MM.1S (cell line): ENCODE data around the gene WBP1.

Experiments
- DNase-seq: peaks from one replicate; pipeline ENCODE4 v3.0.0-alpha.2; 2015
- H2AFZ ChIP-seq: fragments of 300-600 bp; sonication (generic); 2 replicates; pipeline ENCODE4 v1.6.0; 2016; ENCODE audit warnings: antibody characterized with exemption, low read length
- H3F3A ChIP-seq: fragments of 300-600 bp; sonication (generic); 2 replicates; pipeline ENCODE4 v1.6.1; 2016; ENCODE audit warnings: mild to moderate bottlenecking, antibody characterized with exemption, low read length, moderate library complexity, mixed read lengths; ENCODE audit not compliant: insufficient read depth
- H3K27ac ChIP-seq: fragments of 300-600 bp; sonication (generic); 2 replicates; pipeline ENCODE4 v1.5.1; 2016; ENCODE audit warnings: mild to moderate bottlenecking, low read length
- H3K27me3 ChIP-seq: fragments of 300-600 bp; sonication (generic); replicated peaks from 2 replicates; pipeline ENCODE4 v1.6.0; 2016; ENCODE audit warnings: low read length; ENCODE audit not compliant: insufficient read depth
- H3K36me3 ChIP-seq: fragments of 300-600 bp; sonication (generic); replicated peaks from 2 replicates; pipeline ENCODE4 v1.6.1; 2016; ENCODE audit warnings: mild to moderate bottlenecking, low read length, mixed read lengths; ENCODE audit not compliant: insufficient read depth
- H3K4me1 ChIP-seq: fragments of 300-600 bp; sonication (generic); 2 replicates; pipeline ENCODE4 v1.6.1; 2016; ENCODE audit warnings: low read length, mixed read lengths
- H3K4me2 ChIP-seq: fragments of 300-600 bp; sonication (generic); 2 replicates; pipeline ENCODE4 v1.6.0; 2016; ENCODE audit warnings: low read depth, low read length
- H3K4me3 ChIP-seq: fragments of 300-600 bp; sonication (generic); 2 replicates; pipeline ENCODE4 v1.5.1; 2016; ENCODE audit warnings: low read length, mixed read lengths
- H3K79me2 ChIP-seq: fragments of 300-600 bp; sonication (generic); 2 replicates; pipeline ENCODE4 v1.6.1; 2016; ENCODE audit warnings: mixed run types, low read length, mixed read lengths
- H3K9ac ChIP-seq: fragments of 300-600 bp; sonication (generic); 2 replicates; pipeline ENCODE4 v1.6.1; 2016; ENCODE audit warnings: low read length, mixed read lengths
- H3K9me2 ChIP-seq: fragments of 300-600 bp; sonication (generic); replicated peaks from 2 replicates; pipeline ENCODE4 v1.6.1; 2016; ENCODE audit warnings: mild to moderate bottlenecking, low read length, mixed read lengths; ENCODE audit not compliant: insufficient read depth
- H3K9me3 ChIP-seq: fragments of 300-600 bp; sonication (generic); replicated peaks from 2 replicates; pipeline ENCODE4 v1.6.1; 2016; ENCODE audit warnings: mild to moderate bottlenecking, low read length, mixed read lengths; ENCODE audit not compliant: insufficient read depth
- H4K20me1 ChIP-seq: fragments of 300-600 bp; sonication (generic); 2 replicates; pipeline ENCODE4 v1.6.1; 2016; ENCODE audit warnings: mild to moderate bottlenecking, low read length, moderate library complexity, mixed read lengths; ENCODE audit not compliant: insufficient read depth
- CTCF ChIP-seq: fragments of 300-600 bp; sonication (generic); IDR thresholded peaks from 2 replicates; pipeline ENCODE4 v1.5.1; 2016; ENCODE audit warnings: antibody characterized with exemption, low read length, mixed read lengths
- EZH2 ChIP-seq: fragments of 300-600 bp; sonication (generic); optimal IDR thresholded peaks from 2 replicates; pipeline ENCODE3; 2017; ENCODE audit warnings: low read depth, mild to moderate bottlenecking, antibody characterized with exemption, low read length, mixed read lengths
- EZH2phosphoT487 ChIP-seq: fragments of 300-600 bp; sonication (generic); IDR thresholded peaks from 2 replicates; pipeline ENCODE4 v1.6.1; 2018; ENCODE audit warnings: antibody characterized with exemption, low read length

Gene WBP1

GRCh38 chr2:74439373-74439772, 18.9 kb upstream of the WBP1 start:
- TF ChIP-seq CTCF (no peak), EZH2 (no peak), EZH2phosphoT487 (no peak)
- Histone ChIP-seq H3K4me2 (peak overlapping the region; percentile 89; the same call in 1 of the 2 replicates), H3K4me1 (peaks cover 5% of the 10 kb centered on the region), H3K36me3 (no peaks in the 10 kb centered on the region), H3K79me2 (no peaks in the 10 kb centered on the region), H3K9me3 (no peaks in the 10 kb centered on the region), H3K27me3 (peaks cover 23% of the 10 kb centered on the region), H3F3A (no peaks in the 10 kb centered on the region), H3K4me3 (no peak overlapping the region), H3K9me2 (no peaks in the 10 kb centered on the region), H2AFZ (no peak overlapping the region), H4K20me1 (no peaks in the 10 kb centered on the region), H3K27ac (no peak overlapping the region), H3K9ac (no peak overlapping the region)
- no peak for DNase-seq

DNA sequence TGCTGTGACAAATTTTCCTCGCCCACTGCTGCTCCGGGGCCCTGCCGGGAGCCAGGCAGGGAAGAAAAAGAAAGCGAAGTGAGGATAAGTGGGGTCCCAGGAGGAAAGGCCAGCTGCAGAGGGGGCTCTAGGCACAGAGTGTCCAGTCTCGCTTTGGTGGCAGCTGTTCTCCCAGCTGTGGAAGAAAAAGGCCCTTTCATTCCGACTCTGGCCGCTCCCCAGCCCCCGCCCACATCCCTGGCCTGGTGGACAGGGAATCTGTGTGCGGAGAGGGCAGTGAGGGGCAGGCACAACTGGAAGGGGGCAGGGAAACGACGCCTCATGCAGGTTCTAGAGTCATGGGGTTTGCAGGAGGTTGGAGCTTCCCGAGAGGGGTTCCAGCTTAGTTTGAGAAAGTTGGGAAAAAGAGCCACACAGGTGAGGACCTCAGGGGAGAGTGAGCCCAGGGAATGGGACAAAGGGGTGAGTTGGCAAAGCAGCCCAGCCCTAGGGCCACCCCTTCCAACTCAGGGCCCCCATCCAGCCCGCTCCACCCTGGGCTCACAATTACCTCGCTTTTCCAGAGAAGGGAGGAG, 18.3 kb upstream of the WBP1 start:
- Histone ChIP-seq H3K79me2 (no peaks in the 10 kb centered on the region), H3K27ac (no peak overlapping the region), H3F3A (no peaks in the 10 kb centered on the region), H3K36me3 (no peaks in the 10 kb centered on the region), H3K9me2 (no peaks in the 10 kb centered on the region), H3K4me2 (peak overlapping the region; percentile 89), H3K9me3 (no peaks in the 10 kb centered on the region), H3K9ac (peak overlapping the region; percentile 49; the same call in 1 of the 2 replicates), H3K4me1 (peaks cover 5% of the 10 kb centered on the region), H4K20me1 (no peaks in the 10 kb centered on the region), H2AFZ (peak overlapping the region; percentile 98), H3K4me3 (peak overlapping the region; percentile 58), H3K27me3 (peaks cover 28% of the 10 kb centered on the region)
- TF ChIP-seq CTCF (no peak), EZH2phosphoT487 (no peak), EZH2 (no peak)
- no peak for DNase-seq

DNA sequence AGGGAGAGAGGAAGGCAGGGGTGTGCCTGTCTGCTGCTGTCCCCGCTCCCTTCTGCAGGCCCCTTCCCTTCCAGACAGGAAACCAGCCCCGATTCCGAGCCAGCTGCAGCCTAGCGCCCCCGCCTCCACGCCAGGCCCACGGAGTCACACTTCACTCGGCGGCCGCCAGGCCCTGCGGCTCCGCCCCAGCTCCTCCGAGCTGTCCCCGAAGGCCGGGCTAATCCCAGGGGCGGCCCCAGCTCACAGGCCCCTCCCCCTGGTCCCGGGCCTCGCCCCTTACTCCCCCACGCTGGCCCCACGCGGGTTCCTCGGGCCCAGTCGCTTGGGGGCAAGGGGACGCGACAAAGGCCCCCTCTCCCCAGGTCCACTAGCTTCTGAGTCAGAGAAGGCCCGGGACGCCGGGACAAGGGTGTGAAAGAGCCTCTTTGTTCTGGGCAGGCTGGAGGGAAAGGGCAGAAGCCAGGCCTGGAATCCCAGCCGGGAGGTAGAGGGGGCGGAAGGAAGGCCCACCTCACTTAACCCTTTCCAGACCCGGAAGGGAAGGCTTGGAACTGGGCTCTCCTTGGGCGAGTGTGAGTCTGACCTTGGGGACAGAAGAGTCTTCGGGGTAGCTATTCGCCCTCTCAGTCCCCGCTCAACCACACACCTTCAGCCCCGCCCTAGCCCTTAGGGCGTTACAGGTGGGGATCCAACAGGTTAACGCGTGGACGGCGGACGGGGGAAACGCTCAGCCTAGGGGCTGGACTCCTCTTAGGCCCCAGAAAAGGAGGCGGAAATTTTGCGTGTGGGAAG, 17.7 kb upstream of the WBP1 start:
- Histone ChIP-seq H3K4me1 (peaks cover 5% of the 10 kb centered on the region), H3K9ac (peak overlapping the region; percentile 49; the same call in 1 of the 2 replicates), H3K36me3 (no peaks in the 10 kb centered on the region), H3K79me2 (no peaks in the 10 kb centered on the region), H3K9me3 (no peaks in the 10 kb centered on the region), H3K9me2 (no peaks in the 10 kb centered on the region), H3K4me3 (peak overlapping the region; percentile 58), H4K20me1 (no peaks in the 10 kb centered on the region), H3F3A (no peaks in the 10 kb centered on the region), H3K27me3 (peaks cover 31% of the 10 kb centered on the region), H3K4me2 (peak overlapping the region; percentile 89), H3K27ac (no peak overlapping the region), H2AFZ (peak overlapping the region; percentile 98)
- DNase-seq: peak; percentile 47
- TF ChIP-seq EZH2phosphoT487 (no peak), CTCF (no peak), EZH2 (no peak)
